PC-9 (cell line): Measurements from ENCODE around the gene SCML1. TPM values are rescaled to one million over a fixed set of nuclear protein-coding genes. Genes with fewer than 3 reads are reported as not detected.

ENCODE experiments used
- BruUV-seq: library from RNA; stranded (reverse); fragments of 400-500 nt; replicated peaks from 2 replicates; lab custom pipeline; 2021; lab: Mats Ljungman, UMichigan
- CTCF ChIA-PET: fragments of 300-600 bp; sonication (Branson Sonifier 250); formaldehyde crosslinking; loops from one replicate; lab custom pipeline; 2022; ENCODE audit warnings: antibody characterized with exemption; lab: Charles Lee
- POLR2A ChIA-PET: fragments of 300-600 bp; sonication (Branson Sonifier 250); formaldehyde crosslinking; loops from one replicate; lab custom pipeline; 2022; ENCODE audit warnings: antibody characterized with exemption; ENCODE audit not compliant: unreplicated experiment; lab: Charles Lee
- DNase-seq, 2 experiments: peaks; one replicate each; pipeline versions ENCODE4 v3.0.0 to v3.0.0-alpha.2; 2015 to 2022; ENCODE audit warnings: mixed read lengths in 1 of 2
- H2AFZ ChIP-seq: fragments of 200-600 bp; sonication (generic); 2 replicates; pipeline ENCODE4 v1.8.1; 2017; ENCODE audit warnings: antibody characterized with exemption
- H3F3A ChIP-seq: fragments of 200-600 bp; sonication (generic); 2 replicates; pipeline ENCODE4 v1.8.1; 2017; ENCODE audit warnings: antibody characterized with exemption, mild to moderate bottlenecking, low read depth; ENCODE audit not compliant: insufficient read depth
- H3K27ac ChIP-seq: fragments of 200-600 bp; sonication (generic); 2 replicates; pipeline ENCODE4 v1.6.1; 2016; ENCODE audit warnings: mixed run types
- H3K27me3 ChIP-seq: fragments of 200-600 bp; sonication (generic); 2 replicates; pipeline ENCODE4 v1.6.1; 2016; ENCODE audit warnings: low read depth, mixed run types; ENCODE audit not compliant: insufficient read depth
- H3K36me3 ChIP-seq: fragments of 200-600 bp; sonication (generic); 2 replicates; pipeline ENCODE4 v1.6.1; 2016; ENCODE audit warnings: low read depth, mixed run types
- H3K4me1 ChIP-seq: fragments of 200-600 bp; sonication (generic); replicated peaks from 2 replicates; pipeline ENCODE4 v1.6.1; 2016; ENCODE audit warnings: mixed run types; ENCODE audit not compliant: insufficient read depth
- H3K4me2 ChIP-seq: fragments of 200-600 bp; sonication (generic); 2 replicates; pipeline ENCODE4 v1.6.1; 2017; ENCODE audit warnings: mixed run types
- H3K4me3 ChIP-seq: fragments of 200-600 bp; sonication (generic); 2 replicates; pipeline ENCODE4 v1.6.1; 2016; ENCODE audit warnings: mixed run types
- H3K79me2 ChIP-seq: fragments of 200-600 bp; sonication (generic); 2 replicates; pipeline ENCODE4 v1.6.1; 2017; ENCODE audit warnings: low read depth, mixed run types
- H3K9me2 ChIP-seq: fragments of 200-600 bp; sonication (generic); 2 replicates; pipeline ENCODE4 v1.8.1; 2017; ENCODE audit warnings: mild to moderate bottlenecking; ENCODE audit not compliant: insufficient read depth
- H3K9me3 ChIP-seq: fragments of 200-600 bp; sonication (generic); 2 replicates; pipeline ENCODE4 v1.8.1; 2016; ENCODE audit warnings: low read depth; ENCODE audit not compliant: insufficient read depth
- H4K20me1 ChIP-seq: fragments of 200-600 bp; sonication (generic); 2 replicates; pipeline ENCODE4 v1.8.1; 2017; ENCODE audit not compliant: insufficient read depth
- CTCF ChIP-seq: fragments of 200-600 bp; sonication (generic); conservative IDR thresholded peaks from 2 replicates; pipeline ENCODE4 v1.6.1; 2017; ENCODE audit warnings: mixed run types, antibody characterized with exemption, mild to moderate bottlenecking, moderate library complexity
- EZH2 ChIP-seq: fragments of 200-600 bp; sonication (generic); IDR thresholded peaks from 2 replicates; pipeline ENCODE4 v1.8.0; 2017; ENCODE audit warnings: antibody characterized with exemption, low read depth
- intact Hi-C: fragments of 100-400 bp; cut with micrococcal nuclease; formaldehyde crosslinking; loops from one replicate; pipeline ENCODE4 v1.10.0; 2022; ENCODE audit not compliant: unreplicated experiment
- total RNA-seq: library from RNA; stranded (reverse); gene quantifications from 2 replicates; pipeline ENCODE4 v1.2.3, GENCODE V29; 2021

SCML1 gene
- total RNA-seq, 1 experiment from 2014 or later: 9.3 TPM

DNA sequence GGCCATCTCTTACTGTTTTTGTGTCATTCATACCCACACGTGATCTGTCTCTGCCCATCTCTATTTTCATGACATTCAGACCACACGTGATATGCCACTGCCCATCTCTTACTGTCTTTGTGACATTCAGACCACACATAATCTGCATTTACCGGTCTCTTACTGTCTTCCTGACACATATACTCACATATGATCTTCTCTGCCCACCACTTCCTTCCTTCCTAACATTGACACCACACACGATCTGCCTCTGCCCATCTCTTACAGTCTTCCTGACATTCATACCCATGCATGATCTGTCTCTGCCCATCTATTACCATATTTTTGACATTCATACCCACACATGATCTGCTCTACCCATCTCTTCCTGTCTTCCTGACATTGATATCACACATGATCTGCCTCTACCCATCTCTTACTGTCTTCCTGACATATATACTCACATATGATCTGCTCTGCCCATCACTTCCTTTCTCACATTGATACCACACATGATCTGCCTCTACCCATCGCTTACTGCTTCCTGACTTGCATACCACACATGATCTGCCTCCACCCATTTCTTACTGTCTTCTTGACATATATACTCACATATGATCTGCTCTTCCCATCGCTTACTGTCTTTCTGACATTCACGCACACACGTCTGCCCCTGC lies 36.1 kb downstream of the SCML1 start:
- TF ChIP-seq EZH2: no peak
- no peak for TF ChIP-seq CTCF
- H3K27me3 ChIP-seq: peaks cover 60% of the 10 kb centered on the region
- POLR2A ChIA-PET: no interaction called here

DNA sequence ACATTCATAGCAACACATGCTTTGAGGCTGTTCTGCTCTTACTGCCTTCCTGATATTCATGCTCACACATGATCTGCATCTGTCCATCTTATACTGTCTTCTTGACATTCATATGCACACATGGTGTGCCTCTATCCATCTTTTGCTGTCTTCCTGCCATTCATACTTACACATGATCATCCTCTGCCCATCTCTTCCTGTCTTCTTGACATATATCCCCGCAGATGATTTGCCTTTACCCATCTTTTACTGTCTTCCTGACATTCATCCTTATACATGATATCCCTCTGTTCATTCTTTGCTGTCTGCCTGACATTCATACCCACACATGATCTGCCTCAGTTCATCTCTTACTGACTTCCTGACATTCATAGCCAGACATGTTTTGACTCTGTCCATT lies 36.8 kb downstream of the SCML1 start:
- intact Hi-C loops: no loop called here
- no peaks in the 10 kb centered on the region for H3K36me3 ChIP-seq
- TF ChIP-seq EZH2 (no peak), CTCF (no peak)
- H2AFZ ChIP-seq: no peak overlapping the region
- DNase-seq: no peak
- H3K27ac ChIP-seq: no peak overlapping the region
- H3K4me1 ChIP-seq: no peaks in the 10 kb centered on the region
- no peaks in the 10 kb centered on the region for H3K9me2 ChIP-seq
- no peaks in the 10 kb centered on the region for H3F3A ChIP-seq
- H3K9me3 ChIP-seq: no peaks in the 10 kb centered on the region
- H3K4me3 ChIP-seq: no peak overlapping the region
- no TSS peak for BruUV-seq
- peaks cover 53% of the 10 kb centered on the region for H3K27me3 ChIP-seq
- ChIA-PET POLR2A (no interaction called here), CTCF (no interaction called here)
- H3K4me2 ChIP-seq: no peak overlapping the region
- H3K79me2 ChIP-seq: no peaks in the 10 kb centered on the region
- H4K20me1 ChIP-seq: no peaks in the 10 kb centered on the region

More for the DNA sequence above, 36.1 kb downstream of the SCML1 start:
- H2AFZ ChIP-seq: no peak overlapping the region
- intact Hi-C loops: no loop called here
- H3K79me2 ChIP-seq: no peaks in the 10 kb centered on the region
- no peaks in the 10 kb centered on the region for H3K9me2 ChIP-seq
- no peak for DNase-seq
- no peak overlapping the region for H3K4me2 ChIP-seq
- no peak overlapping the region for H3K27ac ChIP-seq
- CTCF ChIA-PET: no interaction called here
- H4K20me1 ChIP-seq: no peaks in the 10 kb centered on the region
- H3K9me3 ChIP-seq: no peaks in the 10 kb centered on the region
- H3K36me3 ChIP-seq: no peaks in the 10 kb centered on the region
- no peaks in the 10 kb centered on the region for H3F3A ChIP-seq
- H3K4me1 ChIP-seq: no peaks in the 10 kb centered on the region
- no TSS peak for BruUV-seq
- no peak overlapping the region for H3K4me3 ChIP-seq

DNA sequence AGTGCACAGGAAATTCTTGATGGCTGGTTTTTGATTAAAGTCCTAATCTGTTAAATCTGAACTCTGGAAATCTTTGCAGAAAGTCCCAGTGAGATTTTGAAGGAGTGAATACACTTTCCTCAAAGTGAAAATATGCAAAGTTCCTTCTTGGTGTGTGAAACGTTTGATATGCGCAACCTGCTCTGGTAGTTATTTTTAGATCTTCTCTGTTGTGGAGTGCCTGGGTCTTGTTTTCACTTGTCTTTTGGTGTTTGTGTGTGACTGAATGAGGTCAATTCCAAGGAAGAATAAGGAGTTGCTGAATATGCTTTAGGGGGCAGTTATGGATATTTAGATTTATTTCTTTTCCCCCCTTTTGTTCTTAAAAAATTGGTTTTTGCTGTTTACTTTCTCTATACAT lies 41.7 kb downstream of the SCML1 start:
- Histone ChIP-seq H3K4me3 (no peak overlapping the region), H3K27ac (no peak overlapping the region), H3K4me2 (no peak overlapping the region), H3K9me3 (no peaks in the 10 kb centered on the region), H3K9me2 (no peaks in the 10 kb centered on the region), H2AFZ (no peak overlapping the region), H3K4me1 (no peaks in the 10 kb centered on the region), H4K20me1 (no peaks in the 10 kb centered on the region), H3F3A (no peaks in the 10 kb centered on the region), H3K79me2 (no peaks in the 10 kb centered on the region), H3K27me3 (peaks cover 17% of the 10 kb centered on the region; the same call in 1 of the 2 replicates), H3K36me3 (no peaks in the 10 kb centered on the region)
- ChIA-PET POLR2A (no interaction called here), CTCF (no interaction called here)
- DNase-seq: no peak
- TF ChIP-seq EZH2: no peak
- no peak for TF ChIP-seq CTCF
- no TSS peak for BruUV-seq
- intact Hi-C loops: no loop called here
